Tibial nerve (tissue), 4 donors: ENCODE measurements around the gene SNCG.

Experiments used
- EP300 ChIP-seq, 2 donors: sonication (generic); formaldehyde crosslinking; IDR thresholded peaks; one replicate each; pipeline ENCODE4 v1.6.1; 2017; ENCODE audit warnings: antibody characterized with exemption in 2 of 2, mild to moderate bottlenecking in 1 of 2
- TF ChIP-seq, protein P1 (sequence below), 5 experiments: fragments of 200-600 bp in 3 of 5; fragments of 450-650 bp in 2 of 5; sonication (generic) in 3 of 5; IDR thresholded peaks; one replicate each; pipeline ENCODE4 v1.5.1; 2016 to 2019; ENCODE audit warnings: antibody characterized with exemption in 5 of 5, mild to moderate bottlenecking in 3 of 5, moderate library complexity in 2 of 5

- no peak for TF ChIP-seq EP300 (IDR thresholded peaks at IDR 0.05)
- TF ChIP-seq, protein P1, sequence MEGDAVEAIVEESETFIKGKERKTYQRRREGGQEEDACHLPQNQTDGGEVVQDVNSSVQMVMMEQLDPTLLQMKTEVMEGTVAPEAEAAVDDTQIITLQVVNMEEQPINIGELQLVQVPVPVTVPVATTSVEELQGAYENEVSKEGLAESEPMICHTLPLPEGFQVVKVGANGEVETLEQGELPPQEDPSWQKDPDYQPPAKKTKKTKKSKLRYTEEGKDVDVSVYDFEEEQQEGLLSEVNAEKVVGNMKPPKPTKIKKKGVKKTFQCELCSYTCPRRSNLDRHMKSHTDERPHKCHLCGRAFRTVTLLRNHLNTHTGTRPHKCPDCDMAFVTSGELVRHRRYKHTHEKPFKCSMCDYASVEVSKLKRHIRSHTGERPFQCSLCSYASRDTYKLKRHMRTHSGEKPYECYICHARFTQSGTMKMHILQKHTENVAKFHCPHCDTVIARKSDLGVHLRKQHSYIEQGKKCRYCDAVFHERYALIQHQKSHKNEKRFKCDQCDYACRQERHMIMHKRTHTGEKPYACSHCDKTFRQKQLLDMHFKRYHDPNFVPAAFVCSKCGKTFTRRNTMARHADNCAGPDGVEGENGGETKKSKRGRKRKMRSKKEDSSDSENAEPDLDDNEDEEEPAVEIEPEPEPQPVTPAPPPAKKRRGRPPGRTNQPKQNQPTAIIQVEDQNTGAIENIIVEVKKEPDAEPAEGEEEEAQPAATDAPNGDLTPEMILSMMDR (IDR thresholded peaks at IDR 0.05): no peak
Observed at GRCh38 chr10:86992929-86993328, 34.5 kb downstream of the SNCG start.
